Thyroid gland (tissue), 4 donors: ENCODE results near the gene NRXN2. TPM values are rescaled to one million over a fixed set of nuclear protein-coding genes. Genes with fewer than 3 reads are reported as not detected.
A peak's percentile ranks its signal among the peaks of the same experiment; 100 is the strongest.

Experiments
- DNase-seq, 2 donors: peaks; one replicate each; pipeline ENCODE4 v3.0.0-alpha.2; 2019
- H3K27ac ChIP-seq, 3 donors: fragments of 200-600 bp; sonication (generic); 1 replicate in 2 of 3; 2 replicates in 1 of 3; pipeline ENCODE4 v1.5.1; 2016 to 2019; ENCODE audit warnings: mild to moderate bottlenecking in 1 of 3, moderate library complexity in 1 of 3
- H3K27me3 ChIP-seq: fragments of 200-600 bp; sonication (generic); one replicate; pipeline ENCODE4 v1.5.1; 2019
- H3K36me3 ChIP-seq, 2 donors: fragments of 200-600 bp; sonication (generic); one replicate each; pipeline ENCODE4 v1.5.1; 2016 to 2019
- H3K4me1 ChIP-seq, 2 donors: fragments of 200-600 bp; sonication (generic); one replicate each; pipeline ENCODE4 v1.5.1; 2017 to 2019
- H3K4me3 ChIP-seq, 3 donors: fragments of 200-600 bp; sonication (generic); replicated peaks in 1 of 3; 1 replicate in 2 of 3; 2 replicates in 1 of 3; pipeline ENCODE4 v1.5.1; 2016; ENCODE audit warnings: mild to moderate bottlenecking in 1 of 3
- H3K9me3 ChIP-seq: fragments of 200-600 bp; sonication (generic); one replicate; pipeline ENCODE4 v1.5.1; 2017
- CTCF ChIP-seq, 6 experiments: fragments of 200-600 bp in 3 of 6; fragments of 450-650 bp in 3 of 6; sonication (generic) in 3 of 6; IDR thresholded peaks; one replicate each; pipeline ENCODE4 v1.5.1; 2016 to 2019; ENCODE audit warnings: antibody characterized with exemption in 6 of 6, mild to moderate bottlenecking in 2 of 6, inconsistent platforms in 1 of 6, moderate library complexity in 1 of 6
- POLR2A ChIP-seq, 2 donors: fragments of 450-650 bp; IDR thresholded peaks; one replicate each; pipeline ENCODE4 v1.6.1; 2017; ENCODE audit warnings: antibody characterized with exemption in 2 of 2, mild to moderate bottlenecking in 2 of 2, moderate library complexity in 1 of 2
- WGBS, 2 donors: methylation state at CpG; one replicate each; pipeline ENCODE4 v1.1.5; 2017; 5-methylcytosine and 5-hydroxymethylcytosine counted together
- intact Hi-C: fragments of 100-400 bp; cut with DNase I; formaldehyde crosslinking; loops from one replicate; pipeline ENCODE4 v1.15.1; 2023
- total RNA-seq, 4 donors: library from RNA; depleted of rRNA; stranded (reverse); fragments of >200 nt; gene quantifications; one replicate each; pipeline ENCODE4 v1.2.3, GENCODE V29; 2016

Gene NRXN2
- total RNA-seq, 4 donors from 2014 or later = 2.0 to 12.3 (median 4.8) TPM

- peak in 1 of 2 donors; percentile 19 for TF ChIP-seq POLR2A (IDR thresholded peaks at IDR 0.05)
- no peak for TF ChIP-seq CTCF (IDR thresholded peaks at IDR 0.05)
- H3K4me1 ChIP-seq = peaks cover 31 to 37% of the 10 kb centered on the region in 2 donors
- H3K4me3 ChIP-seq = no peak overlapping the region
- 13 to 20% methylated on average over 5 of the region's 5 CpGs for WGBS, 2 donors
- H3K27ac ChIP-seq = peak overlapping the region; percentile 76 to 81 (median 80)
- intact Hi-C loops = no loop called here
- no peaks in the 10 kb centered on the region for H3K27me3 ChIP-seq
- H3K9me3 ChIP-seq = no peaks in the 10 kb centered on the region
- H3K36me3 ChIP-seq = no peaks in the 10 kb centered on the region
- DNase-seq = peak; percentile 85 to 87
These were observed 103.1 kb downstream of the NRXN2 start for GRCh38 chr11:64619811-64620380.

DNA sequence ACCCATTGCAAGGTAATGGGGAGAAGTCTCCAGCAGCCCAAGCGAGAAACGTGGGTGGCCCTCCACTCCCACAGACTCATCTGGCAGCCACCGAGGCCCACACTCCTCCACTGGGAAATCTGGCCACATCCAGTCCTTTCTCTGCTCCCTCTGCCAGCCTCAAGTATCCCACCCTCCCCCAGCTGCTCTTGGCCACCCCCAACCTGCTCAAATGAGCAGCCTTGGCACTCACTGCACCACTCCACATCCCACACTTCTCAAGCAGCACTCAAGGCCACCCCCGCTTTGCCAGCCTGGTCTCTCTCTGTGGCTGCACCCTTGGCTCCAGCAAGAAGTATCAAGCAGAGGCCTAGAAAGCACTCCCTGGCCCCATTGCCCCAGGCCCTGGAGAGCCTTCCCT, 103.8 kb downstream of the NRXN2 start:
- Histone ChIP-seq H3K4me1 (peaks cover 31 to 37% of the 10 kb centered on the region in 2 donors), H3K9me3 (no peaks in the 10 kb centered on the region), H3K27ac (peak overlapping the region; percentile 76 to 81 (median 80)), H3K36me3 (no peaks in the 10 kb centered on the region), H3K27me3 (no peaks in the 10 kb centered on the region), H3K4me3 (no peak overlapping the region)
- TF ChIP-seq POLR2A (IDR thresholded peaks at IDR 0.05) (no peak), CTCF (IDR thresholded peaks at IDR 0.05) (no peak)
- DNase-seq = peak; percentile 92 to 97
- intact Hi-C loops = no loop called here
- 39 to 63% methylated on average over 4 of the region's 4 CpGs for WGBS, 2 donors

DNA sequence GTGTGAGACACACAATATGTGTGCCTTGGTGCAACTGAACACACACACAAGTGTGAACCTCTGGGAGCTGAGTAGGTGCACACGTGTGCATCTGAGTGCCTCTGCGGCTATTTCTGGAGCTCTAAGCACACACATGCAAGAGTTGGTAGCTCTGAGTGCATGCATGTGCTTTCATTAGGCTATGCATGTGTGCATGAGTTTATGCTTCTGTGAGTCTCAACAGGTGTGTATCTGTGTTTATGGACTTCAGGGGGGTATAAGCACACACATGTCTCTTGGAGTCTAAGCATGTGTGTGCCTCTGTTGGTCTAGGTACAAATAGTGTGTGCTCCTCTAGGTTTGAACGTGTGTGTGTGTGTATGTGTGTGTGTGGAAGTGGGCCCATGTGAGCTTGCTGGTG, 106.2 kb downstream of the NRXN2 start:
- H3K9me3 ChIP-seq = no peaks in the 10 kb centered on the region
- H3K36me3 ChIP-seq = no peaks in the 10 kb centered on the region
- H3K27me3 ChIP-seq = no peaks in the 10 kb centered on the region
- no peak for DNase-seq
- intact Hi-C loops = no loop called here
- no peak overlapping the region for H3K27ac ChIP-seq
- no peak overlapping the region for H3K4me3 ChIP-seq
- no peak for TF ChIP-seq POLR2A (IDR thresholded peaks at IDR 0.05)
- TF ChIP-seq CTCF (IDR thresholded peaks at IDR 0.05) = no peak
- H3K4me1 ChIP-seq = peaks cover 31 to 34% of the 10 kb centered on the region in 2 donors
- WGBS, 2 donors = 86 to 96% methylated on average over 3 of the region's 3 CpGs

GRCh38 chr11:64614917-64615316, 108.1 kb downstream of the NRXN2 start:
- DNase-seq = no peak
- peaks cover 14 to 15% of the 10 kb centered on the region in 2 donors for H3K4me1 ChIP-seq
- TF ChIP-seq CTCF (IDR thresholded peaks at IDR 0.05) = no peak
- no peak for TF ChIP-seq POLR2A (IDR thresholded peaks at IDR 0.05)
- WGBS, 2 donors = 65 to 81% methylated on average over 2 to 5 of the region's 5 CpGs
- H3K36me3 ChIP-seq = no peaks in the 10 kb centered on the region
- H3K27me3 ChIP-seq = no peaks in the 10 kb centered on the region
- no peak overlapping the region for H3K4me3 ChIP-seq
- intact Hi-C loops = no loop called here
- no peak overlapping the region for H3K27ac ChIP-seq
- H3K9me3 ChIP-seq = no peaks in the 10 kb centered on the region

GRCh38 chr11:64613648-64614047, 109.3 kb downstream of the NRXN2 start:
- intact Hi-C loops = no loop called here
- WGBS, 2 donors = 91 to 97% methylated on average over 6 of the region's 6 CpGs
- no peak overlapping the region for H3K27ac ChIP-seq

More at GRCh38 chr11:64613648-64614047, 109.3 kb downstream of the NRXN2 start:
- no peaks in the 10 kb centered on the region for H3K9me3 ChIP-seq
- TF ChIP-seq POLR2A (IDR thresholded peaks at IDR 0.05) (no peak), CTCF (IDR thresholded peaks at IDR 0.05) (no peak)
- no peaks in the 10 kb centered on the region for H3K27me3 ChIP-seq
- DNase-seq = no peak
- H3K36me3 ChIP-seq = no peaks in the 10 kb centered on the region
- no peak overlapping the region for H3K4me3 ChIP-seq
- peaks cover 2 to 6% of the 10 kb centered on the region in 2 donors for H3K4me1 ChIP-seq
